GM12878 (cell line): Measurements from ENCODE around the gene SRC. TPM values are rescaled to one million over a fixed set of nuclear protein-coding genes. Genes with fewer than 3 reads are reported as not detected.
A peak's percentile ranks its signal among the peaks of the same experiment; 100 is the strongest.

Experiments used
- ATAC-seq: fragments of 200-7000 bp; cut with Tn5 transposase; 3 replicates; pipeline ENCODE4 v1.9.1; 2020; ENCODE audit warnings: mild to moderate bottlenecking, moderate library complexity
- BruUV-seq: library from RNA; stranded (reverse); fragments of 400-500 nt; replicated peaks from 2 replicates; lab custom pipeline; 2021; lab: Mats Ljungman, UMichigan
- CTCF ChIA-PET: fragments of 300-600 bp; sonication (Branson Sonifier 250); formaldehyde crosslinking; extraction: SDS; loops from one replicate; lab custom pipeline; 2021; ENCODE audit warnings: inconsistent platforms; lab: Yijun Ruan, JAX
- POLR2A ChIA-PET: fragments of 350-600 bp; formaldehyde crosslinking; extraction: SDS; loops from one replicate; lab custom pipeline; 2021; ENCODE audit warnings: inconsistent platforms; lab: Charles Lee
- RAD21 ChIA-PET: fragments of 300-600 bp; sonication (Branson Sonifier 250); formaldehyde crosslinking; loops from one replicate; lab custom pipeline; 2023; ENCODE audit warnings: antibody characterized with exemption; ENCODE audit not compliant: unreplicated experiment; lab: Charles Lee
- SMC1A ChIA-PET: fragments of 300-600 bp; sonication (Branson Sonifier 250); formaldehyde crosslinking; loops from one replicate; lab custom pipeline; 2023; ENCODE audit not compliant: unreplicated experiment, uncharacterized antibody; lab: Charles Lee
- DNase-seq: peaks from one replicate; pipeline ENCODE4 v3.0.0-alpha.2; 2011; ENCODE audit warnings: low read depth, low spot score
- FAIRE-seq: peaks from 3 replicates; lab custom pipeline; 2011; peaks lifted over from hg19 to GRCh38; lab: Jason Lieb, UNC
- H2AFZ ChIP-seq: 2 replicates; pipeline ENCODE4 v1.6.0; 2011; ENCODE audit warnings: low read depth, low read length, control low read depth; ENCODE audit not compliant: control insufficient read depth
- H3K27ac ChIP-seq: 2 replicates; pipeline ENCODE4 v1.5.1; 2011; ENCODE audit warnings: control low read depth; ENCODE audit not compliant: control insufficient read depth, insufficient read depth
- H3K27me3 ChIP-seq, 2 experiments: replicated peaks in 1 of 2; 2 replicates each; pipeline versions ENCODE4 v1.6.0 to v1.6.1; 2011; ENCODE audit warnings: low read length in 1 of 2; ENCODE audit not compliant: control insufficient read depth in 2 of 2, insufficient read depth in 2 of 2
- H3K36me3 ChIP-seq, 2 experiments: 2 replicates each; pipeline ENCODE4 v1.5.1; 2011; ENCODE audit warnings: low read length in 1 of 2; ENCODE audit not compliant: control insufficient read depth in 2 of 2, insufficient read depth in 2 of 2
- H3K4me1 ChIP-seq: 2 replicates; pipeline ENCODE4 v1.6.1; 2011; ENCODE audit warnings: mild to moderate bottlenecking, low read length, moderate library complexity, mixed read lengths; ENCODE audit not compliant: control insufficient read depth, insufficient read depth
- H3K4me2 ChIP-seq: 2 replicates; pipeline ENCODE4 v1.6.0; 2011; ENCODE audit warnings: control low read depth; ENCODE audit not compliant: control insufficient read depth, insufficient read depth
- H3K4me3 ChIP-seq: fragments of 200-600 bp; sonication (generic); 2 replicates; pipeline ENCODE4 v1.5.1; 2016
- H3K79me2 ChIP-seq: 2 replicates; pipeline ENCODE4 v1.6.0; 2011; ENCODE audit warnings: low read length; ENCODE audit not compliant: control insufficient read depth, insufficient read depth
- H3K9ac ChIP-seq: 2 replicates; pipeline ENCODE4 v1.8.0; 2011; ENCODE audit warnings: low read length, control low read depth, mixed read lengths; ENCODE audit not compliant: control insufficient read depth, insufficient read depth
- H3K9me3 ChIP-seq: replicated peaks from 3 replicates; pipeline ENCODE4 v1.5.1; 2011; ENCODE audit warnings: mild to moderate bottlenecking, low read length; ENCODE audit not compliant: control insufficient read depth, insufficient read depth
- H4K20me1 ChIP-seq: 2 replicates; pipeline ENCODE4 v1.6.0; 2011; ENCODE audit not compliant: control insufficient read depth, insufficient read depth
- ASH2L ChIP-seq: fragments of 300-600, 200-600 bp; sonication (generic); IDR thresholded peaks from 2 replicates; pipeline ENCODE4 v1.6.1; 2017; ENCODE audit warnings: low read depth, mild to moderate bottlenecking, borderline replicate concordance
- GATAD2B ChIP-seq: fragments of 450-650 bp; conservative IDR thresholded peaks from 2 replicates; pipeline ENCODE4 v1.6.1; 2017; ENCODE audit warnings: low read depth, mild to moderate bottlenecking, moderate library complexity
- IKZF1 ChIP-seq: fragments of 450-650 bp; conservative IDR thresholded peaks from 2 replicates; pipeline ENCODE4 v1.6.1; 2017; ENCODE audit warnings: antibody characterized with exemption, mild to moderate bottlenecking
- IKZF2 ChIP-seq, 2 experiments: fragments of 450-650 bp; IDR thresholded peaks; 2 replicates each; pipeline ENCODE4 v1.6.1; 2017; ENCODE audit warnings: mild to moderate bottlenecking in 2 of 2, moderate library complexity in 2 of 2
- IRF4 ChIP-seq: IDR thresholded peaks from 2 replicates; pipeline ENCODE4 v1.6.1; 2011; ENCODE audit warnings: low read depth, low read length
- LARP7 ChIP-seq: fragments of 450-650 bp; IDR thresholded peaks from 2 replicates; pipeline ENCODE4 v1.6.1; 2017; ENCODE audit warnings: mild to moderate bottlenecking
- NR2F1 ChIP-seq: fragments of 450-650 bp; conservative IDR thresholded peaks from 2 replicates; pipeline ENCODE4 v1.6.1; 2017; ENCODE audit warnings: mild to moderate bottlenecking
- SMARCA5 ChIP-seq: fragments of 450-650 bp; IDR thresholded peaks from 2 replicates; pipeline ENCODE4 v1.6.1; 2017; ENCODE audit warnings: mild to moderate bottlenecking
- TCF7 ChIP-seq: IDR thresholded peaks from 2 replicates; pipeline ENCODE4 v1.6.1; 2014; ENCODE audit warnings: antibody characterized with exemption, borderline replicate concordance
- WGBS: methylation state at CpG from one replicate; pipeline ENCODE4 v1.1.6; 2016; ENCODE audit warnings: low lambda C conversion rate; ENCODE audit not compliant: insufficient replicate concordance, insufficient coverage; ENCODE audit errors: missing lambda C conversion rate; 5-methylcytosine and 5-hydroxymethylcytosine counted together
- in situ Hi-C: fragments of 300-500 bp; cut with MboI; formaldehyde crosslinking; loops from 9 replicates; pipeline ENCODE4 v1.14.3; 2018; ENCODE audit warnings: mixed read lengths
- intact Hi-C: fragments of 100-400 bp; cut with micrococcal nuclease; formaldehyde crosslinking; loops from one replicate; pipeline ENCODE4 v1.14.2; 2022; ENCODE audit not compliant: unreplicated experiment
- polyA plus RNA-seq, 11 experiments: library from polyadenylated mRNA; depleted of rRNA in 4 of 11; unstranded in 6 of 11; stranded (reverse) in 5 of 11; fragments of >200 nt; fragmentation: Nextera tagmentation in 4 of 11; fragmentation: Illumina TruSeq in 1 of 11; extraction: Ambion mirVana in 4 of 11; extraction: Trizol in 1 of 11; gene quantifications; 1 replicate in 1 of 11; 2 replicates in 10 of 11; pipeline versions ENCODE4 v1.2.1 to v1.2.3, GENCODE V29; 2011 to 2016; ENCODE audit warnings: inconsistent platforms in 2 of 11, missing spikeins in 2 of 11, low read depth in 1 of 11
- total RNA-seq, 4 experiments: library from RNA; depleted of rRNA in 3 of 4; stranded (reverse); fragments of >200 nt in 3 of 4; fragmentation: Illumina TruSeq in 1 of 4; extraction: Trizol in 1 of 4; gene quantifications; 2 replicates each; pipeline versions ENCODE4 v1.2.1 to v1.2.3, GENCODE V29; 2013 to 2021
- TF ChIP-seq, protein P1 (sequence below): fragments of 450-650 bp; IDR thresholded peaks from 2 replicates; pipeline ENCODE4 v1.6.1; 2016; ENCODE audit warnings: mild to moderate bottlenecking
- TF ChIP-seq, protein P2 (sequence below): IDR thresholded peaks from 2 replicates; pipeline ENCODE4 v1.6.1; 2012; ENCODE audit warnings: improper control_type of control experiment, low read depth, low read length; ENCODE audit not compliant: insufficient replicate concordance
- TF ChIP-seq, protein P3 (sequence below): fragments of 450-650 bp; IDR thresholded peaks from 2 replicates; pipeline ENCODE4 v1.6.1; 2016; ENCODE audit warnings: mild to moderate bottlenecking, moderate library complexity, borderline replicate concordance

SRC gene
- total and polyA plus RNA-seq, 10 of the 15 experiments (the other 5 are each of a cell fraction or from before 2014, with no cell fraction given) = 0.60 to 71.3 (median 27.2) TPM

DNA sequence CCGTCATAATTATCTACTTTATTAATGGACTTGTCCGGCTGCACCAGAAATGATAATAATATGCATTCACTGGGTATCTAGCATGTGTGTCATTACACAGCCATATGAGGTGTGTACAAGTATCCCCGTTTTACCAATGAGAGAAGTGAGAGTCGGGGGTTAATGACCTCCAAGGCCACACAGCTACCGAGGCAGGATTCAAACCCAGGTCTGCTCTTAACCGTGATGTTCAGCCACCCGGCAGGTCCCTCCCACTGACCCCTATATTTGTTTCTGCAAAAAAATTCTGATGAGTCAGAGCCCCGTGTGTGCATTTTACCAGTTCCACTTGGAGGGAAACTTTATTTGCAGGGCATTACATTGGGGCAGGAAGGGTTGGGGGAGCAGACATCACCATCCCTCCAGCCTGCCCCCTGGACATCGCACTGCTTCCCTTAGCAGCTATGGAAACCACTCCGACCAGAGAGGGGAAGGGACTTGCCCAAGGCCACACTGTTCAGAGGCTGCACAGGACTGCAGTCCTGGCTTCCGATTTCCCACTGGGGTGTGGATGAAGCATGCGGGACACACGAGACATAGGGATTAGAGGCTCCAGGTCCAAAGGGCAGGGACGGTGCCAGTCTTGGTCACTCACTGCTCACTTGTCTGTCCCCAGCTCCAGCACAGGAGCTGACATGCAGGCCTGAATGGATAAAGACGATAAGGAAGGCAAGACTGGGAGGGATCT lies 10.1 kb upstream of the SRC start:
- Histone ChIP-seq H4K20me1 (no peaks in the 10 kb centered on the region), H3K4me3 (peak overlapping the region; percentile 58; the same call in 1 of the 2 replicates), H3K36me3 (no peaks in the 10 kb centered on the region), H3K9me3 (no peaks in the 10 kb centered on the region), H3K9ac (peak overlapping the region; percentile 51), H3K4me2 (peak overlapping the region; percentile 92), H3K4me1 (peaks cover 38% of the 10 kb centered on the region), H3K27ac (peak overlapping the region; percentile 87), H3K79me2 (no peaks in the 10 kb centered on the region), H2AFZ (peak overlapping the region; percentile 0; the same call in 1 of the 2 replicates), H3K27me3 (no peaks in the 10 kb centered on the region)
- 9% methylated on average over 15 of the region's 15 CpGs for WGBS
- ChIA-PET POLR2A (interaction anchor here (0.5 to 3.3 kb wide), 15 partner anchors 8 to 58 kb away, joined by 3 to 31 read pairs (median 4); partner anchors contain the start of genes MANBAL and SRC), SMC1A (interaction anchor here (0.8 to 2.7 kb wide), 20 partner anchors 8 to 65 kb away, joined by 3 to 11 read pairs (median 4); partner anchors contain the start of gene MANBAL), CTCF (interaction anchor here (0.6 to 3.4 kb wide), 7 partner anchors 9 to 140 kb away, joined by 3 to 13 read pairs (median 4); partner anchors contain the start of gene SRC), RAD21 (interaction anchor here (0.7 to 3.9 kb wide), 13 partner anchors 10 to 70 kb away, joined by 3 to 38 read pairs (median 7); partner anchors contain the start of genes MANBAL and SRC)
- in situ Hi-C loops (no loop called here), intact Hi-C loops (loop anchor here (1.0 to 5.0 kb wide), 4 partner anchors 30 to 66 kb away; no protein-coding TSS in a partner anchor)
- BruUV-seq = TSS peak; percentile 85
- peak; percentile 18 for FAIRE-seq
- DNase-seq = no peak
- peak; percentile 44 for ATAC-seq
- TF ChIP-seq IKZF2 (IDR thresholded peaks at IDR 0.05) (0 out of 4 replicates have a peak, but pooled peaks of 1 of the 2 experiments have one; percentile 8), ASH2L (no peak), GATAD2B (0 out of 2 replicates have a peak, but pooled peaks have one; percentile 26), SMARCA5 (peak; percentile 73; the same call in 1 of the 2 replicates), NR2F1 (peak; percentile 84), TCF7 (no peak), LARP7 (peak; percentile 51; the same call in 1 of the 2 replicates), IKZF1 (peak; percentile 36), IRF4 (0 out of 2 replicates have a peak, but pooled peaks have one; percentile 7)
- TF ChIP-seq, protein P1, sequence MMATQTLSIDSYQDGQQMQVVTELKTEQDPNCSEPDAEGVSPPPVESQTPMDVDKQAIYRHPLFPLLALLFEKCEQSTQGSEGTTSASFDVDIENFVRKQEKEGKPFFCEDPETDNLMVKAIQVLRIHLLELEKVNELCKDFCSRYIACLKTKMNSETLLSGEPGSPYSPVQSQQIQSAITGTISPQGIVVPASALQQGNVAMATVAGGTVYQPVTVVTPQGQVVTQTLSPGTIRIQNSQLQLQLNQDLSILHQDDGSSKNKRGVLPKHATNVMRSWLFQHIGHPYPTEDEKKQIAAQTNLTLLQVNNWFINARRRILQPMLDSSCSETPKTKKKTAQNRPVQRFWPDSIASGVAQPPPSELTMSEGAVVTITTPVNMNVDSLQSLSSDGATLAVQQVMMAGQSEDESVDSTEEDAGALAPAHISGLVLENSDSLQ = no peak
- TF ChIP-seq, protein P2, sequence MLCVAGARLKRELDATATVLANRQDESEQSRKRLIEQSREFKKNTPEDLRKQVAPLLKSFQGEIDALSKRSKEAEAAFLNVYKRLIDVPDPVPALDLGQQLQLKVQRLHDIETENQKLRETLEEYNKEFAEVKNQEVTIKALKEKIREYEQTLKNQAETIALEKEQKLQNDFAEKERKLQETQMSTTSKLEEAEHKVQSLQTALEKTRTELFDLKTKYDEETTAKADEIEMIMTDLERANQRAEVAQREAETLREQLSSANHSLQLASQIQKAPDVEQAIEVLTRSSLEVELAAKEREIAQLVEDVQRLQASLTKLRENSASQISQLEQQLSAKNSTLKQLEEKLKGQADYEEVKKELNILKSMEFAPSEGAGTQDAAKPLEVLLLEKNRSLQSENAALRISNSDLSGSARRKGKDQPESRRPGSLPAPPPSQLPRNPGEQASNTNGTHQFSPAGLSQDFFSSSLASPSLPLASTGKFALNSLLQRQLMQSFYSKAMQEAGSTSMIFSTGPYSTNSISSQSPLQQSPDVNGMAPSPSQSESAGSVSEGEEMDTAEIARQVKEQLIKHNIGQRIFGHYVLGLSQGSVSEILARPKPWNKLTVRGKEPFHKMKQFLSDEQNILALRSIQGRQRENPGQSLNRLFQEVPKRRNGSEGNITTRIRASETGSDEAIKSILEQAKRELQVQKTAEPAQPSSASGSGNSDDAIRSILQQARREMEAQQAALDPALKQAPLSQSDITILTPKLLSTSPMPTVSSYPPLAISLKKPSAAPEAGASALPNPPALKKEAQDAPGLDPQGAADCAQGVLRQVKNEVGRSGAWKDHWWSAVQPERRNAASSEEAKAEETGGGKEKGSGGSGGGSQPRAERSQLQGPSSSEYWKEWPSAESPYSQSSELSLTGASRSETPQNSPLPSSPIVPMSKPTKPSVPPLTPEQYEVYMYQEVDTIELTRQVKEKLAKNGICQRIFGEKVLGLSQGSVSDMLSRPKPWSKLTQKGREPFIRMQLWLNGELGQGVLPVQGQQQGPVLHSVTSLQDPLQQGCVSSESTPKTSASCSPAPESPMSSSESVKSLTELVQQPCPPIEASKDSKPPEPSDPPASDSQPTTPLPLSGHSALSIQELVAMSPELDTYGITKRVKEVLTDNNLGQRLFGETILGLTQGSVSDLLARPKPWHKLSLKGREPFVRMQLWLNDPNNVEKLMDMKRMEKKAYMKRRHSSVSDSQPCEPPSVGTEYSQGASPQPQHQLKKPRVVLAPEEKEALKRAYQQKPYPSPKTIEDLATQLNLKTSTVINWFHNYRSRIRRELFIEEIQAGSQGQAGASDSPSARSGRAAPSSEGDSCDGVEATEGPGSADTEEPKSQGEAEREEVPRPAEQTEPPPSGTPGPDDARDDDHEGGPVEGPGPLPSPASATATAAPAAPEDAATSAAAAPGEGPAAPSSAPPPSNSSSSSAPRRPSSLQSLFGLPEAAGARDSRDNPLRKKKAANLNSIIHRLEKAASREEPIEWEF = no peak
- TF ChIP-seq, protein P3, sequence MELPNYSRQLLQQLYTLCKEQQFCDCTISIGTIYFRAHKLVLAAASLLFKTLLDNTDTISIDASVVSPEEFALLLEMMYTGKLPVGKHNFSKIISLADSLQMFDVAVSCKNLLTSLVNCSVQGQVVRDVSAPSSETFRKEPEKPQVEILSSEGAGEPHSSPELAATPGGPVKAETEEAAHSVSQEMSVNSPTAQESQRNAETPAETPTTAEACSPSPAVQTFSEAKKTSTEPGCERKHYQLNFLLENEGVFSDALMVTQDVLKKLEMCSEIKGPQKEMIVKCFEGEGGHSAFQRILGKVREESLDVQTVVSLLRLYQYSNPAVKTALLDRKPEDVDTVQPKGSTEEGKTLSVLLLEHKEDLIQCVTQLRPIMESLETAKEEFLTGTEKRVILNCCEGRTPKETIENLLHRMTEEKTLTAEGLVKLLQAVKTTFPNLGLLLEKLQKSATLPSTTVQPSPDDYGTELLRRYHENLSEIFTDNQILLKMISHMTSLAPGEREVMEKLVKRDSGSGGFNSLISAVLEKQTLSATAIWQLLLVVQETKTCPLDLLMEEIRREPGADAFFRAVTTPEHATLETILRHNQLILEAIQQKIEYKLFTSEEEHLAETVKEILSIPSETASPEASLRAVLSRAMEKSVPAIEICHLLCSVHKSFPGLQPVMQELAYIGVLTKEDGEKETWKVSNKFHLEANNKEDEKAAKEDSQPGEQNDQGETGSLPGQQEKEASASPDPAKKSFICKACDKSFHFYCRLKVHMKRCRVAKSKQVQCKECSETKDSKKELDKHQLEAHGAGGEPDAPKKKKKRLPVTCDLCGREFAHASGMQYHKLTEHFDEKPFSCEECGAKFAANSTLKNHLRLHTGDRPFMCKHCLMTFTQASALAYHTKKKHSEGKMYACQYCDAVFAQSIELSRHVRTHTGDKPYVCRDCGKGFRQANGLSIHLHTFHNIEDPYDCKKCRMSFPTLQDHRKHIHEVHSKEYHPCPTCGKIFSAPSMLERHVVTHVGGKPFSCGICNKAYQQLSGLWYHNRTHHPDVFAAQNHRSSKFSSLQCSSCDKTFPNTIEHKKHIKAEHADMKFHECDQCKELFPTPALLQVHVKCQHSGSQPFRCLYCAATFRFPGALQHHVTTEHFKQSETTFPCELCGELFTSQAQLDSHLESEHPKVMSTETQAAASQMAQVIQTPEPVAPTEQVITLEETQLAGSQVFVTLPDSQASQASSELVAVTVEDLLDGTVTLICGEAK = peak; percentile 38; the same call in 1 of the 2 replicates
